Lung (tissue), 12 donors: Measurements from ENCODE around the gene ID3. TPM values are rescaled to one million over a fixed set of nuclear protein-coding genes. Genes with fewer than 3 reads are reported as not detected.
A peak's percentile ranks its signal among the peaks of the same experiment; 100 is the strongest.

ENCODE experiments used
- ATAC-seq: fragments of 200-7000 bp; cut with Tn5 transposase; one replicate; pipeline ENCODE4 v1.9.1; 2020; ENCODE audit warnings: moderate number of reproducible peaks; ENCODE audit not compliant: insufficient read depth, low FRiP score
- DNase-seq, 3 donors: peaks; one replicate each; pipeline ENCODE4 v3.0.0-alpha.2; 2013 to 2017
- H3K27ac ChIP-seq, 2 donors: one replicate each; pipeline ENCODE4 v1.5.1; 2013; ENCODE audit warnings: mild to moderate bottlenecking in 2 of 2, moderate library complexity in 2 of 2, control low read depth in 1 of 2, inconsistent platforms in 1 of 2, low read depth in 1 of 2, low read length in 1 of 2
- H3K27me3 ChIP-seq, 3 donors: one replicate each; pipeline ENCODE4 v1.5.1; 2013; ENCODE audit warnings: low read length in 2 of 3; ENCODE audit not compliant: control insufficient read depth in 3 of 3, insufficient read depth in 3 of 3
- H3K36me3 ChIP-seq, 4 donors: one replicate each; pipeline ENCODE4 v1.5.1; 2013; ENCODE audit warnings: low read length in 4 of 4, mild to moderate bottlenecking in 1 of 4, moderate library complexity in 1 of 4; ENCODE audit not compliant: control insufficient read depth in 4 of 4, insufficient read depth in 4 of 4
- H3K4me1 ChIP-seq, 5 donors: one replicate each; pipeline ENCODE4 v1.5.1; 2013; ENCODE audit warnings: low read length in 5 of 5, mild to moderate bottlenecking in 2 of 5, moderate library complexity in 1 of 5; ENCODE audit not compliant: control insufficient read depth in 5 of 5, insufficient read depth in 5 of 5
- H3K4me3 ChIP-seq: one replicate; pipeline ENCODE4 v1.5.1; 2013; ENCODE audit warnings: mild to moderate bottlenecking, control low read depth, moderate library complexity
- H3K9ac ChIP-seq, 2 donors: one replicate each; pipeline ENCODE4 v1.5.1; 2013; ENCODE audit warnings: low read length in 2 of 2, control low read depth in 1 of 2; ENCODE audit not compliant: insufficient read depth in 1 of 2
- H3K9me3 ChIP-seq, 4 donors: one replicate each; pipeline ENCODE4 v1.5.1; 2013; ENCODE audit warnings: low read length in 3 of 4, mild to moderate bottlenecking in 1 of 4, moderate library complexity in 1 of 4; ENCODE audit not compliant: control insufficient read depth in 4 of 4, insufficient read depth in 3 of 4
- WGBS, 2 donors: extraction: QIAGEN DNeasy Blood & Tissue Kit; methylation state at CpG; one replicate each; pipeline ENCODE4 v1.1.7; 2013; 5-methylcytosine and 5-hydroxymethylcytosine counted together
- polyA plus RNA-seq, 2 donors: library from polyadenylated mRNA; stranded (reverse); fragments of 200-250 nt; gene quantifications; one replicate each; pipeline ENCODE4 v1.2.1, GENCODE V29; 2013
- total RNA-seq, 2 donors: library from RNA; depleted of rRNA in 1 of 2; stranded (reverse); fragments of >200 nt in 1 of 2; gene quantifications; one replicate each; pipeline ENCODE4 v1.2.1, GENCODE V29; 2014 to 2021
- TF ChIP-seq, protein P1 (sequence below): IDR thresholded peaks from 2 replicates; pipeline ENCODE4 v1.5.1; 2012; ENCODE audit warnings: mild to moderate bottlenecking; ENCODE audit errors: control extremely low read depth, extremely low read depth
- donor health status: control.
- donor health status: control.
- donor health status: Bipolar disorder and iron deficiency.
- donor health status: healthy.
- donor health status: DM: yes; HTN: yes; CAD: no.

Gene ID3
- total and polyA plus RNA-seq, 4 donors, result 119 to 275 (median 163) TPM

DNA sequence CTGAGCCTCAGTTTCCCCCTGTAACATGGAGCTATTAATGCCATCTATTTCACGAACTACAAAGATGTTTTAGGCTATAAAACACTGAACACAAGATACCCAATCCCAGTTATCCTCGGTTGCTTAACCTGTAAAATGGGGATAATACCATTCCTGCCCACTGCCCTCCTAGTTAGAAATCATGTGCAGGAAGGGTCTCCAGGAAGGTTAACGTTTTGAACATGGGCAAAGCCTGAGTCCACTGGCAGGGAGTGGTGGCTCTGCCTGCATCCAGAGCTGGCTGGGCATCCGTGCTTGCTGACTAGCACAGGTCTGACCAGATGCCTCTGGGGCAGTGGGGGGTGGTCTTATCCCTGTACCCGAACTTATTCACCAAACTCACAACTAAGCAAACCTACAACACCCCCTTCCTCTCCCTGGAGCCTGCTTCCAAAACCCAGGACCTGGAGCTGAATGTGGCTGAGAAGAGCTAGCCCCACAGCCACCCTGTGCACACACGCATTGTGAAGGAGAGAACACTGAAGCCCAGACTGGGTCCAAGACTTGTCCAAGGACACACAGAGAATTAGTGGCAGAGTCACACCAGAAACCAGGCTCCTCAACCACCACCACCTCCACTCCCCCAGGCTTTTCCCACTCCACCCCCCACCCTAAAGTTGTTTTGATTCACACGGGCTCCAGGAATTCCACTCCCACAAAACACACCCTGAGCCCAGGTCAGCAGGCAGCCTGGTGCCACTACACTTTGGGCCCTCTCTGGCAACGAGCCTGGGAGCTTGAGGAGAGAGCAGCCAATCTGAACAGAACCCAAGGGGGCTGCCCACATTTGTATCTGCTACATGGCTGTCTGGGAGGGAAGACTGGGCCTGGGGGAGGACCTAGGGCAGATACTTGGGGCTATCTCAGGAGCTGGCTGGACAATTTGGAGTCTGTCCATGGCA is 29.9 kb downstream of the ID3 start:
- H3K27ac ChIP-seq, result no peak overlapping the region
- WGBS, 2 donors, result 56 to 68% methylated on average over 8 of the region's 8 CpGs
- DNase-seq, result peak in 1 of 3 donors; percentile 14
- H3K4me3 ChIP-seq, result no peak overlapping the region
- no peaks in the 10 kb centered on the region for H3K27me3 ChIP-seq
- H3K9me3 ChIP-seq, result no peaks in the 10 kb centered on the region
- no peak overlapping the region for H3K9ac ChIP-seq
- H3K4me1 ChIP-seq, result peaks cover 0 to 29% (median 6%) of the 10 kb centered on the region in 5 donors
- no peaks in the 10 kb centered on the region for H3K36me3 ChIP-seq
- TF ChIP-seq, protein P1, sequence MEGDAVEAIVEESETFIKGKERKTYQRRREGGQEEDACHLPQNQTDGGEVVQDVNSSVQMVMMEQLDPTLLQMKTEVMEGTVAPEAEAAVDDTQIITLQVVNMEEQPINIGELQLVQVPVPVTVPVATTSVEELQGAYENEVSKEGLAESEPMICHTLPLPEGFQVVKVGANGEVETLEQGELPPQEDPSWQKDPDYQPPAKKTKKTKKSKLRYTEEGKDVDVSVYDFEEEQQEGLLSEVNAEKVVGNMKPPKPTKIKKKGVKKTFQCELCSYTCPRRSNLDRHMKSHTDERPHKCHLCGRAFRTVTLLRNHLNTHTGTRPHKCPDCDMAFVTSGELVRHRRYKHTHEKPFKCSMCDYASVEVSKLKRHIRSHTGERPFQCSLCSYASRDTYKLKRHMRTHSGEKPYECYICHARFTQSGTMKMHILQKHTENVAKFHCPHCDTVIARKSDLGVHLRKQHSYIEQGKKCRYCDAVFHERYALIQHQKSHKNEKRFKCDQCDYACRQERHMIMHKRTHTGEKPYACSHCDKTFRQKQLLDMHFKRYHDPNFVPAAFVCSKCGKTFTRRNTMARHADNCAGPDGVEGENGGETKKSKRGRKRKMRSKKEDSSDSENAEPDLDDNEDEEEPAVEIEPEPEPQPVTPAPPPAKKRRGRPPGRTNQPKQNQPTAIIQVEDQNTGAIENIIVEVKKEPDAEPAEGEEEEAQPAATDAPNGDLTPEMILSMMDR, result no peak
- no peak for ATAC-seq

DNA sequence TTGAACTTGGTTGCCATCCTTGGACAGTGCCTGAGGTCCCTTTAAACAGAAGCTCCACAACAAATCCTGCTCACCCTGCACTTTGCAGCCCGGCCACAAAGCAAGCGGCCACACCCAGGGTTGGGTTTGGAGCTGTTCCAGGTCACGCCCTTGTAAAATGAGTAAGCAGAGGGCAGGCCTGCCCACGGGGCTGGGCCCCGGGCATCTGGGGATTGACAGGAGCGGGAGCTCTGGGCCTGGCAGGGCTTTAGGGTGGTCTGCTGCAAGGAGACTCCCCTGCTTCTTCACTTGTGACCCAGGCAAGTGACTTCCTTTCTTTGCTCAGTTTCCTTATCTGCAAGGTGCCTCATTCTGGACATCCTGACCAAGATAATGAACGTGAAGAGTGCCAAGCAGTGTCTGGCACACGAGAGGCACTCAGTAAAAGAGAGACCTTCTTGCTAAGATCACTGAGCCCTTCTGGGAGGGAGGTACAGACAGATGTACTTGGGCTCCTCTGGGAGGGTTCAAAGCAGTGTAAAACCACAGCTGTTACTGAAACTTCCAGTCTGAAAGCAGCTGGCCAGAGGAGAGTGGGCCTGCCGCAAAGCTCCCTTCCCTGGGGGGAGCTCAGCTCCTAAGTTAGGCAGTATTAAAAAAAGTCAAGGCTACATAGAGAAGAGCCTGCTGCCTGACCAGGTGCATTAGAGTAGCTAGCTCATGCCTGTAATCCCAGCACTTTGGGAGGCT is 30.9 kb downstream of the ID3 start:
- Histone ChIP-seq H3K27me3 (no peaks in the 10 kb centered on the region), H3K4me3 (no peak overlapping the region), H3K27ac (peak overlapping the region in 1 of 2 donors; percentile 64), H3K9ac (no peak overlapping the region), H3K4me1 (peaks cover 0 to 29% (median 6%) of the 10 kb centered on the region in 5 donors), H3K9me3 (no peaks in the 10 kb centered on the region), H3K36me3 (no peaks in the 10 kb centered on the region)
- 4 to 10% methylated on average over 9 of the region's 9 CpGs for WGBS, 2 donors
- DNase-seq (peak; percentile 43 to 71 (median 66)), ATAC-seq (peak; percentile 71)
- TF ChIP-seq, protein P1, result no peak

DNA sequence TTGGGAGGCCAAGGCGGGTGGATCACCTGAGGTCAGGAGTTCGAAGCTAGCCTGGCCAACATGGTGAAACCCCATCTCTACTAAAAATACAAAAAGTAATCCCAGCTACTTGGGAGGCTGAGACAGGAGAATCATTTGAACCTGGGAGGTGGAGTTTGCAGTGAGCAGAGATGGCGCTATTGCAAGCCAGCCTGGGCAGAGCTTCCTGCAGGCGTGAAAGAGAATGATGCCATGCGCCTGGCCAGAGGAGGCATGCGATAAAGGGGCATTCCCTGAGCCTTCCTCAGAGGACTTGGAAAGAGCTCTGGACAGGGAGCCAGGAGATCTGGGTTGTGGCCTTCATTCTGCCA is 31.4 kb downstream of the ID3 start:
- DNase-seq (no peak), ATAC-seq (no peak)
- Histone ChIP-seq H3K4me1 (peaks cover 0 to 29% (median 6%) of the 10 kb centered on the region in 5 donors), H3K27me3 (no peaks in the 10 kb centered on the region), H3K9me3 (no peaks in the 10 kb centered on the region), H3K27ac (no peak overlapping the region), H3K4me3 (no peak overlapping the region), H3K36me3 (no peaks in the 10 kb centered on the region), H3K9ac (no peak overlapping the region)
- 47 to 53% methylated on average over 6 of the region's 6 CpGs for WGBS, 2 donors
- TF ChIP-seq, protein P1, result no peak
